SH-SY5Y (cell line): Measurements from ENCODE around the gene SEC24A.

ENCODE experiments used
- GATA2 ChIP-seq: IDR thresholded peaks from 2 replicates; pipeline ENCODE4 v1.6.1; 2011; ENCODE audit warnings: mild to moderate bottlenecking, low read depth, low read length
- GATA3 ChIP-seq: IDR thresholded peaks from 2 replicates; pipeline ENCODE4 v1.6.1; 2011; ENCODE audit warnings: low read depth, mild to moderate bottlenecking, low read length, moderate library complexity

DNA sequence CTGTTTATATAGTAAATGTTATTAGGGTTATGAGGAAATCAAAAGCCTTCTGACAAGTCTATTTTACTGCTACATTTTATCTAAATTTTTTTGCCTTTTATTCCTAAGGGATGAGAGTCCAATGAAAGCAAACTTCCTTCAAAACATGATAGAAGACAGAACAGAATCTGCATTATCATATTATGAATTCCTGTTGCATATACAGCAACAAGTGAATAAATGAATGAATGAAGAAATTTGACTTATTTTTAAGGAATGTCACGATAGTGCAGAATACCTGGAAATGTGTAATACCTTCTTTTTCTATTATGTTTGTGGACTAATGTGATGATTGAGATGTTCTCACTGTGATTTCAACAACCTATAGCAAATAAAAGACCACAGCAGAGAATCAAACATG lies 76.3 kb downstream of the SEC24A start:
- TF ChIP-seq GATA2 (no peak), GATA3 (no peak)
